GM18951 (cell line): ENCODE results near the gene PRRT1.
A peak's percentile ranks its signal among the peaks of the same experiment; 100 is the strongest.
"Not testable (repeated sequence)": the region's sequence is repeated elsewhere in the genome, so short reads cannot be mapped to it uniquely, and the experiment has no call there.

Experiments
- POLR2A ChIP-seq: IDR thresholded peaks from 4 replicates; pipeline ENCODE4 v1.6.1; 2011; ENCODE audit warnings: mild to moderate bottlenecking; ENCODE audit not compliant: insufficient read length, insufficient read depth; ENCODE audit errors: extremely low read depth
- in situ Hi-C: fragments of 300-500 bp; cut with MboI; formaldehyde crosslinking; loops from one replicate; pipeline ENCODE4 v1.12.0; 2022; ENCODE audit warnings: low sequenced_read_pairs, mixed read lengths, inconsistent platforms; ENCODE audit not compliant: unreplicated experiment

The PRRT1 gene

DNA sequence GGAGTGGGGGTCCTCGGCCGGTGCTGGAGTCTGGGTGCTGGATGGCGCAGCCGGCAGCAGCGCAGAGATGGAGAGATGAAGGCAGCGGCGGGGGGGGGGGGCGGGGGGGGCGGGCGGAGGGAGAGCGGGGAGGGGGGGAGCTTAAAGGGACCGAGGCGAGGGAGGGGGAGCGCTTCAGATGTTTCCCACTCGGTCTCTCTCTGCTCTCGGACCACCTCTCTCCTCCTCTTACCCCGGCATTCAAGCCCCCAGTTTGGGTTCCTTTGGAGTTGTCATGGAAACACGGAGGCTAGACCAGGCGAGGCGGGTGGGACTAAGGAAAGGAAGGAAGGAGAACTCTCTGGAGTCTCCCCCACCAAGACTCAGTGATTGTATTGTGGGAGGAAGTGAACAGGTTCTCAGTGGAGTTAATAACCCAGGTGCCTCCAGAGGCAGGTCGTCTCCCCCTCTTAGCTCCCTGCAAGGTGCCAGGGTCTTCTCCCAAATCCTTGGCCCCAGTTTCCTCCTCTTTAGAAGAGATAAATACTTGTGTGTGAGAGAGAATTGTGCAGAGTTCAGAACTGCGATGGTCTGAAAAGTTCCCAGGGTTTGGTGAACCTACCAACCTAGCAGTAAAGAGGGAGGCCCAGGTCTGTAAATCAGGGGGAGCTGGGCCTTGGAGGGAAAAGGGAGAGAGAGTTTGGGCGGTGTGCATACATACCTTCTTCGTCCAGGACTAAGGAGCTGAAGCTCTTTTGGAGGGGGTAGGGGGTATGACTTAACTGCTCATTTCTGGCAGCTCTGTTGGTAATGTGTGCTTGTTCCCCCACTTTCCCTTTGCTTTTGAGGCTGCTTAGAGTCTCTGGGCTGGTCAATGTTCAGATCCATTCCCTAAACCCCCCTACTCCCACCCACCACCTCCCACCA lies at the start of gene PRRT1:
Gene PRRT1 (minus strand): TSS at position 77 of the 906 bp plus-strand sequence. CDS start 112 bp downstream, outside the sequence.
- in situ Hi-C loops = no loop called here
- TF ChIP-seq POLR2A = no peak

DNA sequence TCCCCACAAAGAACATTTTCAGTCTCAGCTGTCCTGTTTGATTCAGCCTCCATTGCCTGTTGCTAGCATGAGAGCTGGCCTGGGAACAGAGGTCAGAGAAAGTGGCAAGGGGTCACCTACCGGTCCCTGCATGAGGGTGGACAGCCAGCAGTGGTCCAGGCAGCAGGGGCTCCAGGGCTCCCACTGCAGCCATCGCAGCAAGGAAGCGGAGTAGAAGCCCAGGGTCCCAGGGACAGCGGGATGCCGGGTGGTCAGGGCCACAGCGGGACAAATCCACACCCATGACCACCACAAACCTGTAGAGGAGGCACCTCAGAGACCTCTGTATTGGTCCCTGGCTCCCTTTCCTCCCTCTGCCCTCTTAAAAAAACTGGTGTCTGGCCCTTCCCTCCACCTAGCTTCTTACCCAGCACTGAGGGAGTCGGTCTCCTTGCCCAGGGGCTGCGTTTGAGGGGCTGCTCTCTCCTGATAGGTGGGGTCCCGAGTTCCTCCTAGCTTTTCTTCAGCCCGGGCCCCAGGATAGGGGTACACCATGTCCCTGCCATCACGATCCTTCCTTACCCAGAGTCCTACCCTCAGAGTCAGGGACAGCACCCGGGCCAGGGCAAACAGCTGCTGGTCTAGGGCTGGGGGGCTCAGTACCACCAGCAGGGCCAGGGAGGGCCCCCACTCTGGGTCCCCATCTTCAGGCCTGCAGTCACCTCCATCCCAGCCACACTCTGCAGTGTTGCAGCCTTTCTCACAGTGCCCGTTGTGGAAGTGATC lies 49.2 kb upstream of the PRRT1 start:
- in situ Hi-C loops = no loop called here
- no peak for TF ChIP-seq POLR2A

DNA sequence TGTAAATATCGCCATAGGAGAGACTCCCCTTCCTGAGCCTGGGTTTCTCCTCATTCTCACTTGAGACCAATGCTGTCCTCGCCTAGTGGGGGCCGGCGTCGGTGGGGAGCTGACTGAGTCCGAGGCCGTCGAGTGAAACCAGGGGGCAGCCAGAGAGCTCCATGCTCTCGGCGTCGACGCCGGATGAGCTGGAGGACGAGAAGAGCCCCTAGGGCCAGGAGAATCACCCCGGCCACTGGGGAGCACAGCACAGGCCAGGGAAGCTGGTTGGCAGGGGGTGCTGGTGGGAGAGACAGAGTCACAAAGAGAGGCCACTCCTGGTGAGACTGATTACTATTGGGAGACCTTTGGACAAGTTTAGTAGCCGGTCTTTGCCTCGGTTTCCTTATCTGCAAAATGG lies 47.1 kb upstream of the PRRT1 start:
- TF ChIP-seq POLR2A = no peak
- in situ Hi-C loops = no loop called here

DNA sequence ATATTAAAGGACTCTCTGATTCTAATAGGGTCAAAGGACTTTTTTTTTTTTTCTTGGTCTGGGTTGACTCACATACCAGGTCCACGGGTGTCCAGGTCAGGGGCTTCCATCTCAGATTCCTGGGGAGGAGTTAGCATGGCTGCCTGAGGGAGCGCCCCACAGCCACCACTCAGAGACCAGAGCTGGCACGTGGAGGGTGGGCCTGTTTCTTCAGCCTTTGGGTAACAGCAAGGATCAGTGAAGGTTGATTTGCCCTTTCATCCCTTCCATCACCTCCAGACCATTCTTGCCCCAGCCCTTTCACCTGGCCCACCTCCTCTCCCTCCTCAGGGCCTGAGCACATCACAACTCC lies 46.6 kb upstream of the PRRT1 start:
- in situ Hi-C loops = no loop called here

DNA sequence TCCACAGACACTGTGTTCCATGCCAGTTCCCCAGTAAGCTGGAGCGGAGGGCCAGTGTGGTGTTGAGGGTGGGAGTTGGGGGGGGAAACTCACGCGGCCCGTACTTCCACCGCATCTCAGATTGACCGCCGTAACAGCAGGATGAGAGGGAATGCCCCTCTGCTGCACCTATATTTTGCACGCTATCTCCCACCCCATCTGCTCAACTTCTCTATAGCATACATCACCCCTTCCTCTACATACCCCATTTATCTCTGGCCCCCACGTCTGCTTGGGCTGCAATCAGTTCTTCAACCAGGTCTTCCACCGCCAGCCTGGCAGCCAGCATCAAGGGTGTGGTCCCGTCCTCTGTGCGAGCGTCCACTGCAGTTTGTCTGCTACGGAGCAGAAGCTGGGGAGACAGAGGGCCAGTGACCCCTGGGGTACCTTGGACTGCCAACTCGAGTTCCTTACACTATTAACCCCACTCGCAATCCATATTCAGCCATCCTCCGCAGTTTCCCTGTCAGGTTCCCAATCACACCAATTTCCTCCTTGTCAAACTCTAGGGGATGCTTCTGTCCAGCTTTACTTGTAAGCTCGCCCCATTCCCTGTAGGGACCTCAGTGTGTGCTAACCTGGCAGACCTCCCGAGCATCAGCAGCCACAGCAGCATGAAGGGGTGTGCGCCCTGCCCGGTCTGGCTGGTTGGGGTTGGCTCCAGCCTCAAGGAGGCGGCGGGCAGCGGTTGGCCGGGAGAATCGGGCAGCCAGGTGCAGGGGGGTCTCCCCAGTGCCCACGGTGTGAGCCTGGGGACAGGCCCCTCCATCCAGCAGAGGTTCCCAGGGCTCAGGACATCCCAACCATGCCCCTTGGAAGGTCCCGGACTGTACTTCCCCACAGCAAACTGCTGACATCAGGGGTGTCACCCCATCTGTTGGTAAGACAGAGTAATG lies 45.2 kb upstream of the PRRT1 start:
- no peak for TF ChIP-seq POLR2A
- in situ Hi-C loops = no loop called here

More for the DNA sequence above, 46.6 kb upstream of the PRRT1 start:
- no peak for TF ChIP-seq POLR2A

DNA sequence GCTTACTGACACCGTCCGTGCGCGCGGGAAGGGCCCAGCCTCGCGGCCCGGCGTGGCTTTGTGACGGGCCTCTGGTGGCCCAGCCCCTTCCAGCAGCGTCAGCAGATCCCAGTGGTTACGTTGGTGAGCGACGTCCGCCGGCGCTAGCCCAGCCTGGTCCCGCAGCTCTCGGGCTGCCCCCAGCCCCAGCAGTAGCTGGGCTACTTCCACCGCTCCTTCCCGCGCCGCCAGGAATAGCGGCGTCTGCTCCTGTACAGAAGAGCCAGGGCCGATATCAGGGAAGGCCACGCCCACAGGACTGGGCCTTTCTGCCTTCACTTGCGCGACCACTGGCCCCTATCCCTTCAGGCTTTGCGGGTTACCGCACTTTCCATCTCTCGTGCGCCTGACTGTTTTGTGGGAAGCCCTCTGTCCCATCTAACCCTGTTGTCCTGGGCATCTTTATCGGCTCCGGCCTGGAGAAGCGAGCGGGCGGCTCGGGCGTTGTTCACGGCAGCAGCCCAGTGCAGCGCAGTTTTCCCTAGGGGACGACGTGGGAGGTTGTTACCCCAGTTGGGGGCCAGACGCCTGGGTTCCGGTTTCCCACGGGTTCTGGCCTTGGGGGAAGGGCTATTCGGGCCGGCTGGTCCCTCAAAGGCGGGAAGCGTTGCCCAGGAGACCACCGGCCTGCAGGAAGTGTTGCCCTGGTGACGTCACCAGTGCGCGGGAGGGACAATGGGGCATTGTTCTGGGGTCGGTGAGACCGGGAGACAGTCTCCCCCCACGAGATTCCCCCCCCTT lies 44.4 kb upstream of the PRRT1 start:
- in situ Hi-C loops = no loop called here
- TF ChIP-seq POLR2A = peak; percentile 88

DNA sequence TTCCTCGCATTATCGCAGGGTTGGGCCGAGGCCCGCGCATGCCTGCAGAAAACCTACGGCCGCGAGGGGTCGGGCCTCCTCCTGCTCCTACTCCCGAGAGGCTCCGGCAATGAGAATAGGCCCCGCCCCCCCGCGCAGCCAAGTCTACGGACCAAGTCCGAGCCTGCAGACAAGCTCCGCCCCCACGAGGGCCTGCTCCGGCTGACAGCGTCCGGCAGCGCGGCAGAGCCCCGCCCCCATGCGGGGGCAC lies 43.8 kb upstream of the PRRT1 start:
- in situ Hi-C loops = no loop called here
- no peak for TF ChIP-seq POLR2A

DNA sequence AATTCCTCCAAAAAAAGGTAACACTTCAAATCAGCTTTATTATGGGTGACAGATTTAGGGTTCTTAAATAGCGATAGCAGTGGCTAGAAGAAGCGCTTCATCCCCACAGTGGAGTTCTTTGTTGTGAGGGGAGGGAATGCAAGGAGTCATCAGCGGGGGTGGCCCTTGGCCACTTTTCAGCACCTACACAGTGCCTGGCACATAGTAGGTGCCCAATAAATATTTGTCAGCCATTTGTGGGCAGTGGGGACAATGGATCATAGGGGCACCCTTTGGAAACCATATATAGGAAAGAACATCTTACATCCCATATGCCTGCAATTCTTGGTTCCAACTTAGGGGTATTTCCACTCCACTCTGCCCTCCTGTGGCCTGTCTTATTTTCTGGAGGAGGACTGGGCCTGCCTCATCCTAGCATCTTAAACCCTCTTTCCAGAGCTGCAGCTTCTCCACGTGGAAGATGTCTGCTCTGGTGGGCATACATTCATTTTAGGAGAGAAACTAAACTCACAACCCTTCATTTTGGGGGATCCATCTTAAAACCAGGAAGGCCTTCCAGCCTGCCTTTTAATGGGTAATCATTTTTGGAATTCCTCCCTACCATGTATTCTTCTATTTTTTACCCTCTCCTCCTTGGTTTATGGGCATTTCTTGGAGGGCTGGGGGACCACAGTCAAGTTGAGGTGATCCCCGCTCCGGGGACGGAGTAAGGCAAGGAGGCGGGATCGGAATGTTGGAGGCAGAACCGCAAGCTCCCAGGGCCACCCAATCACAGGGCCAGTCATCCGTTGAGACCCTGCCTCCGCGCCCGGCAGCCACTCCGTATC lies 43.3 kb upstream of the PRRT1 start:
- in situ Hi-C loops = no loop called here
- peak; percentile 48 for TF ChIP-seq POLR2A

DNA sequence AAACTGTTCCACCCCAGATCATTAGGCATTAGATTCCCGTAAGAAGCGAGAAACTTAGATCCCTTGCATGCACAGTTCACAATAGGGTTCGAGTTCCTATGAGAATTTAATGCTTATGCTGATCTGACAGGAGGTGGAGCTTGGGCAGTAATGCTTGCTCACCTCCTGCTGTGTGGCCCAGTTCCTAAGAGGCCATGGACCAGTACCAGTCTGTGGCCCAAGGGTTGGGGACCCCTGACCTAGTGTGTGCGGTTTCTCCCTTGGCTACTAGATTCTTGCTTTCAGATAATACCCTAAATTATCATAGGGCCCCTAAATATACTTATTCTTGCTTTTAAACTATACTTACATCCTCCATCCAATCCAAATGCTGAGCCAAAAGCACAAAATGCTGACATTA lies 42.6 kb upstream of the PRRT1 start:
- no peak for TF ChIP-seq POLR2A
- in situ Hi-C loops = no loop called here

DNA sequence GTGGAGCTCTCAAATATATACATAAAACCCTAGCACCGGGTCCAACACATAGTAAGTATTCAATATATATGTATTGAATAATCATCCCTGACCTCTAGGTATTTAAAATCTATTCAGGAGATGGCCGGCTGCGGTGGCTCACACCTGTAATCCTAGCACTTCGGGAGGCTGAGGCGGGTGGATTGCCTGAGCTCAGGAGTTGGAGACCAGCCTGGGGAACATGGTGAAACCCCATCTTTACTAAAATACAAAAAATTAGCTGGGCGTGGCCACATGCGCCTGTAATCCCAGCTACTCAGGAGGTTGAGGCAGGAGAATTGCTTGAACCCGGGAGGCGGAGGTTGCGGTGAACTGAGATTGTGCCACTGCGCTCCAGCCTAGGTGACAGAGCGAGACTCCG lies 41.4 kb upstream of the PRRT1 start:
- in situ Hi-C loops = not testable (repeated sequence)

DNA sequence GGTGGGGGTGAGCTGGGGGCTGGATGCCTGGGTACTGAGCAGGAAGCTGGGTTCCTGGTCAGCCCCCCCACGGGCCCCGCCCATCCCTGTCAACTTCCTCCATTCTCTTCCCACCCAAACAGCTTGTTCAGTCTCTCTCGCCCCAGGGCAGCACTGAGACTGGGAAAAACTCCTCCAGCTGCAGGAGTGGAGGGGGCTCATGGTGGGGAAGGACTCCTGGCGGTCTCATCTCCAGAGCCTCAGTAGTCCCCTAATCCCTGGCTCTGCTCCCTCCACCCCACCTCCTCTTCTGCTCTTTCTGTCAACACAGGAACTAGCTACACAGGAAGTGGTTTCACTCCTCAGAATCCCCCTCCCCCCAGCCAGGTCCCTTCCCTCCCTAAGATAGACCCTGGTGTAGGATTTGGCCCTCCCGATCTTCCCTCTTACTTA lies 40.9 kb upstream of the PRRT1 start, which contains the start of gene GPSM3:
Gene GPSM3 (minus strand): TSS at position 36 of the 432 bp plus-strand sequence. CDS start 130 bp downstream, outside the sequence.
- in situ Hi-C loops = no loop called here
- peak; percentile 67 for TF ChIP-seq POLR2A
